HG03280 (cell line): ENCODE results near the gene HNRNPA1.

Experiments
- ATAC-seq: cut with Tn5 transposase; IDR thresholded peaks from one replicate; pipeline ENCODE4 v1.9.1; 2021; ENCODE audit warnings: mild to moderate bottlenecking, moderate library complexity; ENCODE audit not compliant: unreplicated experiment

HNRNPA1 gene

DNA sequence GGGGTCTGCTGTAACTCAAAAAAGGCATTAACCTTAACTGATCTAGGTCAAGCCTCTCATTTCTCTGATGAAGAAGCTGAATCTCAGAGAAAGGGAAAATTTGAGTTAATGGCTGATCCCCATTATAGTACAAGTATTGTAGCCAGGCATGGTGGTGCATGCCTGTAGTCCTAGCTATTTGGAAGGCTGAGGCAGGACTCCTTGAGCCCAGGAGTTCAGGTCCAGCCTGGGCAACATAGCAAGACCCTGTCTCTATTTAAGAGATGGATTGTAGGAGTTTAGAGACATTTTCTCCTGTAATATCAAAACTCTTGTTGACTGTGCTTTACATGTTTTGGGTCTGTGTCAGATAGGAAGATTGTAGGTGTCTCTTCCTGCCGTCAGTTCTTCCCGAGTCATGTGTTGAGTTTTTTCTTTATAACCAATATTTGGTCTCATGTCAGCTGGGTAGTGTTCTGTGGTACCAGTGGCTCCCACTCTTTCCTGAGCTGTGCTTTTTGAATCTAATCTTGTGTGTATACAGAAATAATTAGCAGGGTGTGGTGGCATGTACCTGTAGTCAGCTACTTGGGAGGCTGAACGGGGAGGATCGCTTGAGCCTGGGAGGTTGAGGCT, 53.0 kb downstream of the HNRNPA1 start:
- no peak for ATAC-seq
